NCI-H146 treated with DMSO at 0.1 percent for 48 hours (cell line): Measurements from ENCODE around the gene ALDH1L1.
"Not testable (repeated sequence)": the region's sequence is repeated elsewhere in the genome, so short reads cannot be mapped to it uniquely, and the experiment has no call there.

Source experiments
- DNase-seq: peaks from one replicate; lab custom pipeline; 2025; ENCODE audit not compliant: unreplicated experiment; lab: John Stamatoyannopoulos, UW

Gene ALDH1L1

DNA sequence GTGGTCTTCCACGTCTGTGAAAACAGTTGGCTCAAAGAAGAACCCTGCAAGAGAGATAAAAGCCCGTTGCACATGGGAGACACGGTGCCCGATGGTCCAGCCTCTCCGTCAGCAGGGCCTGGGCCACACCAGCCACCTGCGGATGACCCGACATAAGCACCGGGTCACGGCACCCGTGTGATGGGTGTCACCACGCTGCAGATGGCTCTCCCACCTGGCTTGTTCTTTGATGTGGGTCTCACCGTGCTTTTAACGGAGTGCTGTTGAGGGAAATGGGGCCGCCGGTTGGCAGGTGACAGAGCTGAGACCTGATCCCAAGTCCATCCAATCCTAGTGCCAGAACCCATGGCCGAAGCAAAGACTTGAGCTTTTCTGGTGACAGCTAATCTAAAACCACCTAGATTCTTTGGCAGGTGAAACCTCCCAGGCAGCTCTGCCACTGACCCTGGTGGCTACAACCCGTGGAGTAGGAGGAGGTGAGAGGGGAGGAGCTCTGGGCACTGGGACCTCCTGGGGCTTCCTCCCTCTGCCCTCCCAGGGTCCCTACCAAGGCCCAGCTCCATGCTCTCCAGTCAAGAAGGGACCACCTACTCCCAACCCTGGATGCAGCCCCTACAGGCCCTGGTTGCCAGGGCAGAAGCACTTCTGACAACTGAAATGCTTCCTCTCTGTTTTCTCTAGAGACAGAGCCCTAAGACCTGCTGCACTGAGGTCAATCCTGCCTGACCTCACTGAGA is 73.0 kb downstream of the ALDH1L1 start:
- no peak for DNase-seq

DNA sequence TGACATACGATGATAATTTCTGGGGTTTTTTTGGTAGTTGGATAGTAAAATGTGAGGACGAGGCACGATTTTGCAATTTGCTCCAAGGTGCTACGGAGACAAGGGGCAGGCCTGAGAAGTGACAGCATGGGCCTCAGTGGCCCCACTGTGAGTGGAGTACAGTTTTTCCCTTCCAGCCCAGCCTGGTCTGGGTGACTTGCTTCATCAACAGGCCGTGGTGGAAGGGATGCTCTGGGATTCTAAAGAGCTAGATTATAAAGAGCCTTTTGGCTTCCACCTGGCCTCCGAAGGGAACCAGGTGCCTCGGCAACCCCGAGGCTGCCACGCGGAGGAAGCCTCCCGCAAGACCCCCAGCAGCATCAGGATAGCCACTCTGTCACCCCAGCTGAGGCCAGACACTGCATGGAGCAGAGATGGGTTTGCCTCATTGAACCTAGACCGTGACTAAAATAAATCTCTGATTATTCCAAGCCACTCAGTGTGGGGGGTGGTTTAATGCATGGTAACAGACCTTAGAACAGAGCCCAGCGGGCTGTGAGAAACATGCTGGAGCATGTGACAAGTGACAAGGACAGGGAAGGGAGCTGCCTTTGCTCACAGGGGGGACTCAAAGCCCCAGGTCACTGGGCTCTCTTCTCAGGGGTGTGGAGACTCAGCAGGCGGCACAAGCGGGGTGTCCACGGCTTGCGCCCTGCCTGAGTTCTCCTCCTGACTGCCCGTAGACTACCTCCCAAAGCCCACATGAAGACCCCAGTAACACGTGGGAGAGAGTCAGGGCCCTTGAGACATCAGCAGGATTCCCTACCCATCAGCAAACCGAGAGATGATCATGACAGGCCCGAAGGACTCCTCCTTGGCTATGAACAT is 73.8 kb downstream of the ALDH1L1 start:
- no peak for DNase-seq

DNA sequence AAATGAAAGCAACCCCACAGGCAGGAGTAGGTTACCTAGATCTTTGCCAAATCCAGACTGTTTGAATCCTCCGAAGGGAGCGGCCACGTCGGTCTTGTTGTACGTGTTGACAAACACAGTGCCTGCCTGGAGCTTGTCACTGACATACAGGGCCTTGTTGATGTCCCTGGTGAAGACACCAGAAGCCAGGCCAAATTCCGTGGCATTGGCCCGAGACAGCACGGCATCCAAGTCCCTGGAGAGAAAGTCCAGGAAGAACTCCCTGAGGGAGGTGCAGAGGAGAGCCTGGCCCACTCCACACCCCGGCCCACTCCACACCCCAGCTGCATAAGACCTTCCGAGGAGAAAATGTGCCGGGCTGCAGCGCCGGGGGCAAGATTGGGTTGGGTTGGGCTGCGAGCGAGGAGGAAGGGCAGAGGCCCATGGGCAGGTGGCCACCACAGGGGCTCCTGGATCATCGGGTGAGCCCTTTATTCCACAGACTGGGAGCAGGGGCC is 74.6 kb downstream of the ALDH1L1 start:
- DNase-seq = no peak

DNA sequence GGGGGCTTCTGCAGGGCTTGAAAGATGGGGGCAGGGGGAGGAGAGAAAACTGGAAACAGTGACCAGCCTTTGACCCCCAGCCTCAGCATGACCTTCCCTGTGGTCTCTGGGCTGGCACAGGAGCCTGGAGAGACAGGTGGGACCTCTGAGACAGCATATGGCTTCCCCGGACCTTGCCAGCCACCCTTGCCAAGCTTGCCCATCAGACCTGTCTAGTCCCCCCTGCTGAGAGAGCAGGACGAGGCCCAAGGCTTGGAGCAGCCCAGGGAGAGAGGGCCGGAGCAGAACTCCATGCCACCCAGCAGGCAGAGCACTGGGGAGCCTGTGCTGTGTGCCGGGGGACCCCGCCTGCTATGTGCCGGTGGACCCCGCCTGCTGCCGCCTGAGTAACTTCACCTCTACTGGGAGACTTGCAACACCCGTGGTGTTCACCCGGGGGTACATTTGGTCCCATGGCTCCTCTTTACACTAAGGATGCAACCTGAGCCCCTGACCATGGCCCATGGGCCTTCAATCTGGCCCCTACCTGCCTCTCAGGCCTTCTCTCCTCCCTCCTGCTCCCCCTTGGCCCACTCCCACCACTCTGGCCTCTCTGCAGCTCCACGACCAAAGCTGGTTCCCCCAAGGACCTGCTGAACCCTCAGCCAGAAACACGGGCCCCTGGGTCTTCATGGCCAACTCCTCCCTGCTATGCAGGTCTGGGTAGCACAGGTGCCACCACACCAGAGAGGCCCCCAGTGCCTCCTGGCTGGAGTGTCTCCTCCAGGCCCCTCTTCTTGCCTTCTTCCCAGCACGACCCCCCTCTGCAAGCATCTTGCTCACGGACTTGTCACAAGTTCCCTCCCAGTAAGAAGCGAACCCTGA is 75.4 kb downstream of the ALDH1L1 start:
- no peak for DNase-seq

DNA sequence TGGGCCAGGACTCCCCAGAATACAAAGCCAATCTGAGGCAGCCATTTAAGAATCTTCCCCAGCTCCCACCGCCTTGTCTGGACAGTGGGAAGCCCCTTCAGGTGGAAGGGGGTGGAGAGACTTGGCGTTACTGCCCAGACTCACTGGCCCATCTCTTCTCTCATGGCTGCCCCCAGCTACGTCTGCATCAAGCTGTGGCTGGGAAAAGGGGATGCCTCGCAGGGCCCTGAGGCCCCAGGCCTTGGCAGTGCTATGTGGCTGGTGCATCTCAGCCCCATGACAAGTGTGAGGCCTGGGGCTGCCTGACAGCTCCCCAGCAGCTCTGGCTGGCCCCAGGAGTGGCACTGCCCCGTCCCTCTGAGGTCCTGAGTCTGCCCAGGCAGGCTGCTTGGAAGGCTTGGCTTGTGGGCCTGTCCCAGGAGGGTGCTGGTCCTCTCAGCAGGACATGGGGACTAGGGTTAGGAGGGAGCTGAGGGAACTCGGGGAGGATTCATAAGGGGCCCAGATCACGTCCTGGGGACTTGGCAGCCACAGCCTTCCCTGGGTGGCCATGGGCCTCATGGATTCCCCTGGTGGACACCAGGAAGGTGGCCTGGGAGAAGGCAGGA is 76.3 kb downstream of the ALDH1L1 start:
- DNase-seq = no peak

DNA sequence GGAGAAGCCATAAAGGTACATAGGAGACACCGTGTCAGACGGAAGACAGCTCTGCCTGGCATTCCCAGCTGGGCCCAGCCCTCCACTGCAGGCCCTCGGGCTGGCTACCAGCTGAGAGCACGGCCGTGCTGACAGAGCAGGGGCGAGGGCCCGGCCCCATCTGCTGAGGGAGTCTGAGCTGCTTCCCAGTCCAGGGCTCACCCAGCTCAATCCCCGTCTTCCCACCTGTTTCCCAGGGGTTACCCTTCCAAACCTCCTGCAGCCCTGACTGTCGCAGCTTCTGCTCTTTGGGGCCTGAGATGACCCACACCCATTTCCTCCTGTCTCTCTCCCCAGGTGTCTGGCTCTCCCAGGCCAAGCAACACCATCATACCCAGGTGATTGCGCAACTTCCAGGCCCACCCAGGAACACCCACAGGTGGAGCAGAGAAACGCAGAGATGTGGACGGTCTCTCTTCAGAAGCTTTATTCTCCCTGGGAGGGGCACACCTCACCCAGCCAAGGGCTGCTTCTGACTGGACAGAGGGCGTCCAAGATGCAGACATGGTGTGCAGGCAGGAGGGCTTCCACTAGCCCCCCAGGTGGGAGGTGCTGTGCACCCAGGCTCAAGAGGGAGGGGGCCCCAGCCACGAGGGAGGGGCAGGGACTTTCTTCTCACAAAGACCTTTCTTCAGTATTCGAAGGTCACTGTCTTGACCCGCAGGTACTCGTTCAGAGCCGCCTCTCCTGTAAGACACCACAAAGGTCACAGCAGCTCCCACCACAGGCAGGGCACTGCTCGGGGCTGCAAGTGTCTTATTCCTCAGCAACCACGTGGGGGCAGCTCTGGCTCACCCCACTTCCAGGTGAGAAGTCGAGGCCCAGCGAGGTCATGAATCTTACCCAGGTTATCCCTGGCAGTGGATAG is 77.0 kb downstream of the ALDH1L1 start:
- no peak for DNase-seq

DNA sequence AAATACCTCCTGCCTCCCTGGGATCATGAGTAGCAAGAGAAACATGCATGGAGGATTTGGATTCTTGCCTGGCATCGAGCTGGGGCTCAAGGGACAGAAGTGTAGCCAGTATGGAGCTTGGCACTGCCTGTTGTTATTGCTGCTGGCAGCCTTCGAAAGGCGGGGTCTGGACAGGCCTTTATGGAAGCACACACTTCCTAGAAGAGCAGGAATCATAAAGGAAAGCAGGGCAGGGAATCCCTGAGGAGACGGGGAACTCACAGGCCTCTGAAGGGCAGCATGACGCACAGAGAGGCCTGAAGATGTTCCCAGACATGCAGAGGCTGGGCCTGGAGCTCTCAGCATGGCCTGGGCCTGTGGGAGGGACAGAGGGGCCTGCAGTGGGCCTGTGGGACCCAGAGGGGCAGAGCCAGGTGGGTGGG is 77.8 kb downstream of the ALDH1L1 start:
- no peak for DNase-seq

DNA sequence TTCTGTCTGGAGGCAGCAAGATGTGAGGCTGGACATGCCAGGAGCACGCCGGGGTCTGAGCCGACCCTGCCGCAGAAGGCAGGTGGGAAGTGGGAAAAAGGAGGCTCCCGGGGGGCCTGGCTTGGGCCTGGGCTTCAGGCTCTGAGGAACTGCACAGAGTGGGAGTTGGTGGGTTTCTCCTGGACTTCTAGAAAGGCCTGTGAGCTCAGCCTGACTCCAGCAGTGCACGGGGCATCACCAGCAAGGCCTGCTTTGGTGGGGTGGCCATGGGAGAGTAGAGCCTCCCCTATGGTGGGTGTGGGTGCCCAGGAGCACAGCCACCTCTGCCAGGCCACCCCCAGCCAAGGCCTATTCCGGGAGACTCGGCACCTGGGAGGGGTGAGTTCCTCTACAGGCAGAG is 78.4 kb downstream of the ALDH1L1 start:
- no peak for DNase-seq

DNA sequence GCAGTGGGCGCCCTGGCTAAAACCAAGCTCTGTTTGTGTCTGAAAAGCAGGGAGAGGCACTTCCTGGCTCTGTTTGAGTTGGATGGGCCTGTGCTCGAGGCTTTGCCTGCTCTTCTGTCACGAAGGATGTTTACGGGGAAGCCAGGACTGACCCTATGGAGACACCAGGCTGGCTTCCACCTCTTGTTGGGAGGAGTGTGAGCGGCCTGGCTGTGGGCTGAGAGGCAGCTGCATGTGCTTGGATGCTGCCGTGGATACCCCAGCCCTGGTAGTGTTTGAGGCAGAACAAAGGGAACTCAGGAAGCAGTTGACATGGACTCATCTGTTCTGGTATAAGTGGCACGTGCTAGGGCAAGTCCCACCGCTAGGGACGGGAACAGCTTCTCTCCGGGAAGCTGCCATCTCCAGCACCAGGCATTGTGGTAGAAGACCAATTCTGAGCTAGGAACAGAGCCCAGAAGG is 78.8 kb downstream of the ALDH1L1 start:
- no peak for DNase-seq

DNA sequence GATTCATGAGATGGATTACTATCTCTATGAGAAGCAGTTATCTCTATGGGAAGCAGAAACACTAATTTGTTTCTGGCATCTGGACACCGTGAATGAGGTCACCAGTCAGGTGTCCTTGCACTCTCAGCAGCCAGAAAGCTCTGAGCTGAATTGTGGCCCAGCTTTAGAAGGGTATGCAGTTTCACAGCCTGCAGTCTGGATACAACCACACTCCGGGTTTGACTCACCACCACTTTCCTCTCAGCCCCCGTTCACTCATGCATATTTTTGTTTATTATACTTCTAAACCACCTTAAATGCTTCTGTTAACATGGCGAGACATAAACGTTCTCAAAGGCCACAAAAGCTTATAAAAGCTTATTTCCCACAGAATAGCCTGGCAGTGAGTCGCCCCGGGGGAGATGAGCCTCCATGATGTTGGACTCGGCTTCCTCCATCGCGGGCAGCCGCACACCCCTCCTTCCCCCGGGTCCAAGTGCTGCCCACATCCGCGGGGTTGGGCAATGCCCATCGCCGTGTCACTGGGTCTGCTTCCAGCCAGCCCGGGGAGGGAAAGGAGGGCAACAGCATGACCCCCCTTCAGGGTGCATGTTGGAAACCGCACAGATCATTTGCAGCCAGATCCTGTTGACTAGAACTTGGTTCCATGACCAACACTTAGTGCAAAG is 79.6 kb downstream of the ALDH1L1 start:
- no peak for DNase-seq

DNA sequence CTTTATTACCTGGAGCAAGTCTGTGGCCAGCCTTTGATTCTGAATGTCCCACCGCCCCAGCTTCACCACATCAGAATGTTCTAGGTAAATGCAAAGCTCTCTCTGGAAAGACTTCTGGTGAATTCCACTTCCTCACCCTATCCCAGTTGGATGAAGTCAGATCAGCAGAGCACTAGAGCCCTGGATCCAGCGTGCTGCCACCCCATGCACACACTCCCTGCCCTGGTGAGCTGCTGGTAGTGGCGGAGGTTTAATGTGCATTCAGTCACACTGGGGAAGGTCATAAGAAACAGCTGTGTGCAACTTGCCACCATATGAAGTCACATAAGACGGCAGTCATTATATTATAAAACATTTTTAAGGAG is 80.1 kb downstream of the ALDH1L1 start:
- DNase-seq = no peak

DNA sequence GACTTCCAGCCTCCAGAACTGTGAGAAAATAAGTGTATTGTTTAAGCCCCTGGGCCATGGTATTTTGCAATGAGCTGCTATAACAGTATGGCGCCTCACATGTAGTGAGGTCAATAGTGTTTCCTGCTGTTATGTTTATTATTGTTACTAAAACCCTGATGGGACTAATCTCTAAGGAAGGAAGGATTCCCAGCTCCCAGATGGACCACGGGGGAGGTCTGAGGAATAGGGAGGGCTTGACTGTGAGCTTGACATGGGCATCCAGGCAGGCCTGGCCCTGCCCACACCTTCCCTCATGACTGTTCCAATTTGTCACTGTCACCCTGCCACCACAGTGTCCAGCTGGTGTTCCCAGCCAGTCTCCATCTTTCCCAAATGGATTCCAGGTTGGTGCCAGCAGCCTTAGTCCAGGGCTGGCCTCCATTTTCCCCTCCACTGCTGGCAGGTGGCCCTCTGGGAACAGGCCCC is 82.0 kb downstream of the ALDH1L1 start:
- DNase-seq = no peak

DNA sequence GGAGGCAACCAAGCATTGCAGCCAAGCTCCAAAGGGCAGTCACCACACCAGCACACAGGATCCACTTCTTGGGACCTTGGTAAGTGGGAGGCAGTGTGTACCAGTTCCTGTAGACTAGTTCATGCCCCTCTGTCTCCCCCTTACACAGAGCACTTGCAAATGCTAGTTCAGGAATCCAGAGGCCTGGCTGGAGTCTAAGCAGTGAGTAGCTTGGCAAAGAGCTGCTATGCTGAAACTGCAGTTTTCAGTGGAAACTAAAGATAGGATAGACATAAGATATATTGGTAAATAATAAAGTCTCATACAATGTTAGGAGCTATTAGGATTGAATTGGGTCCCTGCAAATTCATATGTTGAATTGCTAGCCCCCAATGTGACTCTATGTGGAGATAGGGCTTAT is 82.6 kb downstream of the ALDH1L1 start:
- DNase-seq = no peak

DNA sequence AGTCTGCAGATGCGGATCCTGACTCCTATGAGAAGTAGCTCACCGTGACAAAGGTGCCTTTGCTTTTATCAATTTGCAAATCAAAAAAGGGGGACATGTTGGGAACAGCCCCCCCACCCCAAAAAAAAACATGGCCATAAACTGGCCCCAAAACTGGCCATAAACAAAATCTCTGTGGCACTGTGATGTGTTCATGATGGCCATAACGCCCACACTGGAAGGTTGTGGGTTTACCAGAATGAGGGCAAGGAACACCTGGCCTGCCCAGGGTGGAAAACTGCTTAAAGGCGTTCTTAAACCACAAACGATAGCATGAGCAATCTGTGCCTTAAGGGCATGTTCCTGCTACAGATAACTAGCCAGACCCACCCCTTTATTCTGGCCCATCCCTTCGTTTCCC is 84.1 kb downstream of the ALDH1L1 start:
- DNase-seq = not testable (repeated sequence)

DNA sequence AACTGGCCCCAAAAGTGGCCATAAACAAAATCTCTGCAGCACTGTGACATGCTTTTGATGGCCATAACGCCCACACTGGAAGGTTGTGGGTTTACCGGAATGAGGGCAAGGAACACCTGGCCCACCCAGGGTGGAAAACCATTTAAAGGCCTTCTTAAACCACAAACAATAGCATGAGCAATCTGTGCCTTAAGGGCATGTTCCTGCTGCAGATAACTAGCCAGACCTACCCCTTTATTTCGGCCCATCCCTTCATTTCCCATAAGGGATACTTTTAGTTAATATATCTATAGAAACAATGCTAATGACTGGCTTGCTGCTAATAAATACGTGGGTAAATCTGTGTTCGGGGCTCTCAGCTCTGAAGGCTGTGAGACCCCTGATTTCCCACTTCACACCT is 88.3 kb downstream of the ALDH1L1 start:
- not testable (repeated sequence) for DNase-seq

DNA sequence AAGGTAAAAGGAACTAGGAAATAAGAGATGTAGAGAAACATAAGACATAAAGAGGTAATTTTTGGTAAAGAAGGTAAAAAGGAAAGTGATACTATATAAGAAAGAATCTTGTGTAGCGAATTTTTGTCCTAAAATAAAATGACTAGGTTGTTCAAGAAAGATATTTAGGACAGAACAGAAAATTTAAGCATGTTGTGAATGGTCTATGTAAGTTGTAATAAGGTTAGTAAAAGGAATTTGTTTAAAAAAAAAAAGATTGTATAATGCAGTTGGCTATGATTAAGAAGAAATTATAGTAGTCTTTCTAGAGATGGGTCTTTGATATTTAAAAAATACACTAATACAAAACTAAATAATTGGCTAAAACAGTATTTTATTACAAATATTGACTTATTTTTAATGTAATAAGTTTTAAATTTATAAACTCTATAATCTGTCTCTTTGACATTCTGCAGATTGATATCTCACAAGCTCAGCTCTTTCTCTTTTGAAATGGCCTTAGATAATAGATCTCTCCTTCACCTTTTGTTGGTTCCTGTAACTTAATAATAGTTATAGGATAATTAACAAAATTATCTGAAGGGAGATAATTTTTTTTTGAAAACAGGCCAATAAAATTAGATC is 92.7 kb downstream of the ALDH1L1 start:
- no peak for DNase-seq

DNA sequence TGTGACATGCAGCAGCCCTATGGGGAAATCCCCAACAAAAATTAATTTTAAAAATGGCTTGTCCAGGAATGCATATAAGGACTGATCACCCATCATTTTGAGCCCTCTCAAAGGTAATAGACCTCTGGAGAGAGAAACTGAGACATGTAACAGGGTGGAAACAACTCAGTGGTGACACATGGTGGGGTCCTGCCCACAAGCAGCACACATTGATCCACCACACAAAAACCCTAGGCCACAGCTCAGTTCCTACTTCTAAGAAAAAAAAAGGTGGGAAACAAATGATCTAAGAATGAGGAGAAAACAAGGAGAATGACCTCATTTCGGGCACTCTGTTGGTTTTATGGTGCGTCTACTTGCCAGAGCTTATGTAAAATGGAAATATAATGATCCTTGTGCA is 94.5 kb downstream of the ALDH1L1 start:
- DNase-seq = no peak

DNA sequence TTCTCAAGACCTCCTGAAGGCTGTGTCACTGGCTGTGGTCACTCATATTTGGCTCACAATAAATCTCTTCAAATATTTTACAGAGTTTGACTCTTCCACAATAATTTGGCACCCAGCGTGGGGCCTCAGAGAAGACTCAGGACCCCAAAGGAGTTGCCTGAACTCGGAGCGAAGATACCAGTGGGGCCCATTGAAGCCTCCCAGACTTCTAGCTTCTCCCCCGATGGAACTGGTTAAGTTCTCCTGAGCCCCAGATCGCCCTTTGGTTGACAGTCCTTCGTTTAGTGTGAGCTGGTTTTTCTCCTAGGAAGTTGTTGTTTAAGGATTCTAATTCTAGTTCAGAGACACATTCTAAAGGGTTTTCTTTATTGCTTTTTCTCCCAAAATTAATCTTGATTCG is 95.1 kb downstream of the ALDH1L1 start:
- no peak for DNase-seq

DNA sequence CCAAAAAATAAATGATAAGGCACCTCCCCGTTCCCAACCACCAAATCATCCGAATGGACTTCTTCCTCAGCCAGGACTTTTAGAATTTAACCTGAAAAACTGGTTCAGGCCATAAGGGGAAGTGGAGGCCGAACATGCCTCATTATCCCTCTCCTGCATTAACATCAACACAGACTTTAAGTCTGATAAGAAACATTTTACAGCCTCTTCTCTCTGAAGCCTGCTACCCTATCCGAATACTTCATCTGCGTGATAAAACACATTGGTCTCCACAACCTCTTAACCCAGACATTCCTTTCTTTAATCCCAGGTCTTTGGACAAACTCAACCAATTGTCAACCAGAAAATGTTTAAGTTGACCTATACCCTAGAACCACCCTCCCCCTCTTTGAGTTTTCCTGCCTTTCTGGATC is 95.6 kb downstream of the ALDH1L1 start:
- no peak for DNase-seq
